Endothelial cell of umbilical vein (primary cell): ENCODE measurements around the gene LRRC8D. TPM values are rescaled to one million over a fixed set of nuclear protein-coding genes. Genes with fewer than 3 reads are reported as not detected.

Source experiments
- BruUV-seq: library from RNA; stranded (reverse); fragments of 400-500 nt; replicated peaks from 2 replicates; lab custom pipeline; 2021; lab: Mats Ljungman, UMichigan
- CTCF ChIA-PET: fragments of 300-600, 350-600 bp; sonication (Branson Sonifier 250); formaldehyde crosslinking; loops from one replicate; lab custom pipeline; 2021; ENCODE audit warnings: antibody characterized with exemption, inconsistent platforms; lab: Charles Lee
- POLR2A ChIA-PET: fragments of 300-600, 350-600 bp; sonication (Branson Sonifier 250); formaldehyde crosslinking; loops from one replicate; lab custom pipeline; 2021; ENCODE audit warnings: antibody characterized with exemption, inconsistent platforms; lab: Charles Lee
- DNase-seq: peaks from one replicate; pipeline ENCODE4 v3.0.0-alpha.2; 2011; ENCODE audit warnings: low read depth, low spot score
- FAIRE-seq: peaks from 2 replicates; lab custom pipeline; 2011; peaks lifted over from hg19 to GRCh38; lab: Jason Lieb, UNC
- H2AFZ ChIP-seq: 2 replicates; pipeline ENCODE4 v1.6.0; 2012; ENCODE audit warnings: low read depth, low read length, control low read depth, inconsistent platforms
- H3K27ac ChIP-seq: 2 replicates; pipeline ENCODE4 v1.5.1; 2011; ENCODE audit warnings: low read depth, mild to moderate bottlenecking, control low read depth, low read length, moderate library complexity; ENCODE audit not compliant: insufficient read depth
- H3K27me3 ChIP-seq, 2 experiments: 2 replicates each; pipeline versions ENCODE4 v1.6.0 to v1.6.1; 2011; ENCODE audit warnings: low read length in 2 of 2, mixed read lengths in 1 of 2; ENCODE audit not compliant: control insufficient read depth in 2 of 2, insufficient read depth in 2 of 2
- H3K36me3 ChIP-seq, 2 experiments: 2 replicates in 1 of 2; 3 replicates in 1 of 2; pipeline ENCODE4 v1.5.1; 2011; ENCODE audit warnings: low read length in 2 of 2, mild to moderate bottlenecking in 1 of 2, moderate library complexity in 1 of 2; ENCODE audit not compliant: control insufficient read depth in 2 of 2, insufficient read depth in 2 of 2; ENCODE audit errors: extremely low read depth in 1 of 2
- H3K4me1 ChIP-seq: 3 replicates; pipeline ENCODE4 v1.5.1; 2011; ENCODE audit warnings: mild to moderate bottlenecking, low read length; ENCODE audit not compliant: control insufficient read depth, insufficient read depth; ENCODE audit errors: extremely low read depth
- H3K4me2 ChIP-seq: 2 replicates; pipeline ENCODE4 v1.6.1; 2011; ENCODE audit warnings: low read length, control low read depth, mixed read lengths; ENCODE audit not compliant: insufficient read depth
- H3K4me3 ChIP-seq, 3 experiments: fragments of 200-600 bp in 1 of 3; sonication (generic), shearing (Covaris generic) in 1 of 3; replicated peaks in 1 of 3; 2 replicates each; pipeline ENCODE4 v1.5.1; 2011 to 2016; ENCODE audit warnings: control low read depth in 3 of 3, low read length in 3 of 3, mild to moderate bottlenecking in 2 of 3, inconsistent platforms in 1 of 3, low read depth in 1 of 3, moderate library complexity in 1 of 3; ENCODE audit not compliant: insufficient read depth in 1 of 3
- H3K79me2 ChIP-seq: 2 replicates; pipeline ENCODE4 v1.6.0; 2012; ENCODE audit warnings: low read length, inconsistent platforms; ENCODE audit not compliant: control insufficient read depth, insufficient read depth
- H3K9ac ChIP-seq: replicated peaks from 2 replicates; pipeline ENCODE3; 2011; ENCODE audit warnings: low read length, control low read depth; ENCODE audit not compliant: insufficient read depth; ENCODE audit errors: extremely low read depth
- H3K9me1 ChIP-seq: replicated peaks from 3 replicates; pipeline ENCODE4 v1.6.0; 2011; ENCODE audit warnings: mild to moderate bottlenecking, low read length; ENCODE audit not compliant: control insufficient read depth, insufficient read depth; ENCODE audit errors: extremely low read depth
- H3K9me3 ChIP-seq: replicated peaks from 2 replicates; pipeline ENCODE4 v1.5.1; 2012; ENCODE audit warnings: low read length, inconsistent platforms; ENCODE audit not compliant: control insufficient read depth, insufficient read depth
- H4K20me1 ChIP-seq: replicated peaks from 2 replicates; pipeline ENCODE3; 2011; ENCODE audit warnings: mild to moderate bottlenecking, low read length; ENCODE audit not compliant: control insufficient read depth, insufficient read depth; ENCODE audit errors: extremely low read depth
- FOS ChIP-seq: IDR thresholded peaks from 2 replicates; pipeline ENCODE4 v1.6.1; 2011; ENCODE audit warnings: mild to moderate bottlenecking, low read length, moderate library complexity, borderline replicate concordance; ENCODE audit not compliant: insufficient read depth
- JUN ChIP-seq: IDR thresholded peaks from 2 replicates; pipeline ENCODE4 v1.6.1; 2011; ENCODE audit warnings: borderline replicate concordance, low read depth; ENCODE audit not compliant: insufficient read length, insufficient read depth
- POLR2AphosphoS5 ChIP-seq: IDR thresholded peaks from 2 replicates; pipeline ENCODE4 v1.6.1; 2012; ENCODE audit warnings: low read depth, mild to moderate bottlenecking, control low read depth, low read length, moderate library complexity; ENCODE audit not compliant: insufficient read depth
- dilution Hi-C: fragments of 300-500 bp; cut with MboI; formaldehyde crosslinking; loops from one replicate; pipeline ENCODE4 v1.15.0; 2019; ENCODE audit warnings: low sequenced_read_pairs; ENCODE audit not compliant: extremely low pct_ligation_motif_present
- intact Hi-C: fragments of 100-400 bp; cut with micrococcal nuclease; formaldehyde crosslinking; loops from one replicate; pipeline ENCODE4 v1.10.0; 2022
- polyA plus RNA-seq, 4 experiments: library from polyadenylated mRNA; depleted of rRNA in 3 of 4; stranded (reverse) in 3 of 4; unstranded in 1 of 4; fragments of >200 nt; gene quantifications; 2 replicates each; pipeline versions ENCODE4 v1.2.1 to v1.2.3, GENCODE V29; 2011 to 2012; ENCODE audit warnings: missing spikeins in 1 of 4
- total RNA-seq: library from RNA; stranded (reverse); gene quantifications from 2 replicates; pipeline ENCODE4 v1.2.3, GENCODE V29; 2021
- TF ChIP-seq, protein P1 (sequence below): IDR thresholded peaks from 2 replicates; pipeline ENCODE4 v1.6.1; 2011; ENCODE audit not compliant: insufficient read depth, insufficient read length

Gene LRRC8D
- total and polyA plus RNA-seq, 2 donors (not counting 3 experiments of a cell fraction or from before 2014, with no cell fraction given): 31.9 to 37.7 TPM

DNA sequence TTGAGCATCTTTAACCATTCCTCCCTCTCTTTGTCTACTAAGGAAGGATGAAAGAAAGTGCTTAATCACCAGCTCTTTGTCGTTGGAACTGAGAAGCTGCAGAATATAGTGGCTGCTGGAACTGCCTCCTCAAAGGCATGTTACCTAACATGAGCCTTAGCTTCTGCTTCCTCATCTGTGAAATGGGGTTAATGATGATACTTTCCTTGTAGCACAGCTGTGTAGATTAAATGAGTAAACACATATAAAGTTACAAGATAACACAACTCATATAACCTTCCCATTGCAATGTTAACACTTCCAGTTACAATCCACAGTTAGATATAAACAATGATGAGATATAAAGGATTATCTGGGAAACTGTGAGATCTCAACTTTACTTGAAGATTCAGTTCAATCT, 125.7 kb downstream of the LRRC8D start:
- no TSS peak for BruUV-seq
- FAIRE-seq: no peak
- Histone ChIP-seq H3K9ac (no peak overlapping the region), H3K27ac (no peak overlapping the region), H4K20me1 (no peaks in the 10 kb centered on the region), H3K4me3 (no peak overlapping the region), H3K4me1 (no peaks in the 10 kb centered on the region), H3K27me3 (no peaks in the 10 kb centered on the region), H3K36me3 (no peaks in the 10 kb centered on the region), H2AFZ (no peak overlapping the region), H3K9me1 (no peaks in the 10 kb centered on the region), H3K79me2 (no peaks in the 10 kb centered on the region), H3K9me3 (no peaks in the 10 kb centered on the region), H3K4me2 (no peak overlapping the region)
- TF ChIP-seq JUN (no peak), POLR2AphosphoS5 (no peak), FOS (no peak)
- POLR2A ChIA-PET: no interaction called here
- no peak for DNase-seq
- intact Hi-C loops (no loop called here), dilution Hi-C loops (no loop called here)
- CTCF ChIA-PET: interaction anchor here (0.9 to 1.2 kb wide), 4 partner anchors 13 to 28 kb away, joined by 3 to 5 read pairs (median 4); no protein-coding TSS in a partner anchor

DNA sequence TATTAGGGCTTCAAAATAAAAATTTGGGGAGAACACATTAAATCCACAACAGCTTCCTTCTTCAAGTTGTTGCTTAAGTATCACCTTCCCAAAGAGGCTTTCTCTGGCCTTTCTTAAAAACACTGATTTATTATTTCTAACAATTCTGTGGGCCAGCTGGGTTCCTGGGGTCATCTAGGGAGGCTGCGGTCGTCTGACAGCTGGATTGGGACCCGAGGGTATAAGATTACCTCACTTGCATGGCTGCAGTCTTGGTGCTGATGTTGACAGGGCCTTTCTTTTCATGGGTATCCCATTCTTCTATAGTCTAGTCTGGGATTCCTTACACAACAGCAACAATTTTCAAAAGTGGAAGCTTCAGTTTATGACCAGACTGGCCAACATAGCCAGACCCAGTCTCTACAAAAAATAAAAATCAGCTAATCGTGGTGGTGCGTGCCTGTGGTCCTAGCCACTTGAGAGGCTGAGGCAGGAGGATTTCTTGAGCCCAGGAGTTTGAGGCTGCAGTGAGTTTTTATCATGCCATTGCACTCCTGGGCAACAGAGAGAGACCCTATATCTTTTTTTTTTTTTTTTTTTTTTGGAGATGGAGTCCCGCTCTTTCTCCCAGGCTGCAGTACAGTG, 128.0 kb downstream of the LRRC8D start:
- ChIA-PET CTCF (no interaction called here), POLR2A (no interaction called here)
- DNase-seq (no peak), FAIRE-seq (no peak)
- Histone ChIP-seq H3K9me1 (no peaks in the 10 kb centered on the region), H3K27me3 (no peaks in the 10 kb centered on the region), H3K9ac (no peak overlapping the region), H3K9me3 (no peaks in the 10 kb centered on the region), H3K4me2 (no peak overlapping the region), H3K36me3 (no peaks in the 10 kb centered on the region), H3K4me3 (no peak overlapping the region), H3K79me2 (no peaks in the 10 kb centered on the region), H2AFZ (no peak overlapping the region), H4K20me1 (no peaks in the 10 kb centered on the region), H3K27ac (no peak overlapping the region), H3K4me1 (peaks cover 2% of the 10 kb centered on the region)
- no TSS peak for BruUV-seq
- intact Hi-C loops: no loop called here
- dilution Hi-C loops: no loop called here
- TF ChIP-seq, protein P1, sequence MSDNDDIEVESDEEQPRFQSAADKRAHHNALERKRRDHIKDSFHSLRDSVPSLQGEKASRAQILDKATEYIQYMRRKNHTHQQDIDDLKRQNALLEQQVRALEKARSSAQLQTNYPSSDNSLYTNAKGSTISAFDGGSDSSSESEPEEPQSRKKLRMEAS: no peak
